Measurements from ENCODE around the gene SLC23A3.

Gene SLC23A3

DNA sequence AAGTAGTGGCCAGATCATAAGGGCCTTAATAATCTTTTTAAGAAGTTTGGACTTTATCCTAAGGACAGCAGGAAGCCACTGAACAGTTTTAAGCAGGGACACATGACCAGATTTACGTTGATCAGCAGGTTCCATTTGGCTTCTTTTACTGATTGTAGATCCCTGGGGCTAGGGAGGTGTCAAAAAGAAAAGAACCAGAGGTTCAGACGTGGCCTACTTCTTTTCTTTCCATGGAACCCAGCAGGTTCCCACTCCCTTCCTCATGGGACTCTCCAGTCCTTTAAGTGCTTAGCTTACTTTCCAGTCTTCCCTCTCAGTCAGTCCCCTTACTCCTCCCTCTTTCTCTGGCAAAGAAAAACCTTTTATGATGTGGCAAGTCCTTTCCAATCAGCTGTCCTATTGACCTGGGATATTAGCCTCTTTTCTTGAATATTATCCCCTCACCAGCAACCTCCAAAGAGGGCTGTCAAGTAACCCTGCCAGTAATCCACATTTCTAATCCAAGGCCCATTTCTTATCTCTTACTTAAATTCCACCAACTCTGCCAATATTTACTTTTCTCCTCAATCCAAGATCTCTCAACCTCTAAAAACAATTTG, 42.7 kb downstream of the SLC23A3 start:
- no peak for TF ChIP-seq TCF12 (IDR thresholded peaks at IDR 0.05; ENCODE audit: low read depth)
- TF ChIP-seq EGR1 (IDR thresholded peaks at IDR 0.05): no peak
- TF ChIP-seq RAD21 (IDR thresholded peaks at IDR 0.05; ENCODE audit: low read depth): no peak
- TF ChIP-seq, protein P1, sequence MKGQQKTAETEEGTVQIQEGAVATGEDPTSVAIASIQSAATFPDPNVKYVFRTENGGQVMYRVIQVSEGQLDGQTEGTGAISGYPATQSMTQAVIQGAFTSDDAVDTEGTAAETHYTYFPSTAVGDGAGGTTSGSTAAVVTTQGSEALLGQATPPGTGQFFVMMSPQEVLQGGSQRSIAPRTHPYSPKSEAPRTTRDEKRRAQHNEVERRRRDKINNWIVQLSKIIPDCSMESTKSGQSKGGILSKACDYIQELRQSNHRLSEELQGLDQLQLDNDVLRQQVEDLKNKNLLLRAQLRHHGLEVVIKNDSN (IDR thresholded peaks at IDR 0.05): no peak
- TF ChIP-seq, protein P2, sequence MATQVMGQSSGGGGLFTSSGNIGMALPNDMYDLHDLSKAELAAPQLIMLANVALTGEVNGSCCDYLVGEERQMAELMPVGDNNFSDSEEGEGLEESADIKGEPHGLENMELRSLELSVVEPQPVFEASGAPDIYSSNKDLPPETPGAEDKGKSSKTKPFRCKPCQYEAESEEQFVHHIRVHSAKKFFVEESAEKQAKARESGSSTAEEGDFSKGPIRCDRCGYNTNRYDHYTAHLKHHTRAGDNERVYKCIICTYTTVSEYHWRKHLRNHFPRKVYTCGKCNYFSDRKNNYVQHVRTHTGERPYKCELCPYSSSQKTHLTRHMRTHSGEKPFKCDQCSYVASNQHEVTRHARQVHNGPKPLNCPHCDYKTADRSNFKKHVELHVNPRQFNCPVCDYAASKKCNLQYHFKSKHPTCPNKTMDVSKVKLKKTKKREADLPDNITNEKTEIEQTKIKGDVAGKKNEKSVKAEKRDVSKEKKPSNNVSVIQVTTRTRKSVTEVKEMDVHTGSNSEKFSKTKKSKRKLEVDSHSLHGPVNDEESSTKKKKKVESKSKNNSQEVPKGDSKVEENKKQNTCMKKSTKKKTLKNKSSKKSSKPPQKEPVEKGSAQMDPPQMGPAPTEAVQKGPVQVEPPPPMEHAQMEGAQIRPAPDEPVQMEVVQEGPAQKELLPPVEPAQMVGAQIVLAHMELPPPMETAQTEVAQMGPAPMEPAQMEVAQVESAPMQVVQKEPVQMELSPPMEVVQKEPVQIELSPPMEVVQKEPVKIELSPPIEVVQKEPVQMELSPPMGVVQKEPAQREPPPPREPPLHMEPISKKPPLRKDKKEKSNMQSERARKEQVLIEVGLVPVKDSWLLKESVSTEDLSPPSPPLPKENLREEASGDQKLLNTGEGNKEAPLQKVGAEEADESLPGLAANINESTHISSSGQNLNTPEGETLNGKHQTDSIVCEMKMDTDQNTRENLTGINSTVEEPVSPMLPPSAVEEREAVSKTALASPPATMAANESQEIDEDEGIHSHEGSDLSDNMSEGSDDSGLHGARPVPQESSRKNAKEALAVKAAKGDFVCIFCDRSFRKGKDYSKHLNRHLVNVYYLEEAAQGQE (IDR thresholded peaks at IDR 0.05; ENCODE audit: low read depth): no peak
- TF ChIP-seq YY1 (IDR thresholded peaks at IDR 0.05; ENCODE audit: low read depth): no peak
- no peak for TF ChIP-seq ZBTB7A (IDR thresholded peaks at IDR 0.05; ENCODE audit: low read depth)
- no peak for TF ChIP-seq CREB1 (IDR thresholded peaks at IDR 0.05; ENCODE audit: low read depth)
- TF ChIP-seq TAF1 (IDR thresholded peaks at IDR 0.05; ENCODE audit: low read depth): no peak
- no peak for TF ChIP-seq EP300 (IDR thresholded peaks at IDR 0.05; ENCODE audit: borderline replicate concordance)
- TF ChIP-seq, protein P3, sequence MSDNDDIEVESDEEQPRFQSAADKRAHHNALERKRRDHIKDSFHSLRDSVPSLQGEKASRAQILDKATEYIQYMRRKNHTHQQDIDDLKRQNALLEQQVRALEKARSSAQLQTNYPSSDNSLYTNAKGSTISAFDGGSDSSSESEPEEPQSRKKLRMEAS (IDR thresholded peaks at IDR 0.05): no peak
- TF ChIP-seq FOXM1 (IDR thresholded peaks at IDR 0.05; ENCODE audit: borderline replicate concordance, low read depth): no peak
- TF ChIP-seq TEAD4 (IDR thresholded peaks at IDR 0.05): no peak

DNA sequence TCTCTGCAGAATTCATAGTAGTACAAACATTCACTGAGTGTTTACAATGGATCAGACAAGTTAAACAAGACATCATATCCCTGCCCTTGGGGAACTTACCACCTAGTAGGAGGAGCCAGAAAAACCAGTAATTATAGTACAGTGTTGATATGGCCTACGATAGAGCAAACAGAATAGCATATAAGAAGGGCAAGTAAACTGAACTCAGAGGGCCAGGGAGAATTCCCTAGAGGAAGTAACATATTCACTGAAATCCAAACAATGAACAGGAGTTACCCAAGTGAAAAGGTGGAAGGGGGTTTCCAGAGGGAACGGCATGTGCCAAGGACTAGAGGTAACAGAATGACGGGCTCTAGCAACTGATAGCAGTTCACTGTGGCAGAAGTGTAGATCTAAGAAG, 43.3 kb downstream of the SLC23A3 start:
- TF ChIP-seq NFIC (IDR thresholded peaks at IDR 0.05) (no peak), CEBPB (IDR thresholded peaks at IDR 0.05) (no peak), FOXM1 (IDR thresholded peaks at IDR 0.05; ENCODE audit: borderline replicate concordance, low read depth) (no peak), ZBTB7A (IDR thresholded peaks at IDR 0.05; ENCODE audit: low read depth) (no peak), TAF1 (IDR thresholded peaks at IDR 0.05; ENCODE audit: low read depth) (no peak), EP300 (IDR thresholded peaks at IDR 0.05; ENCODE audit: borderline replicate concordance) (no peak), TEAD4 (IDR thresholded peaks at IDR 0.05) (no peak), TCF12 (IDR thresholded peaks at IDR 0.05; ENCODE audit: low read depth) (no peak)
- TF ChIP-seq, protein P2 (IDR thresholded peaks at IDR 0.05; ENCODE audit: low read depth): no peak
- TF ChIP-seq, protein P3 (IDR thresholded peaks at IDR 0.05): no peak
- TF ChIP-seq, protein P1 (IDR thresholded peaks at IDR 0.05): no peak

DNA sequence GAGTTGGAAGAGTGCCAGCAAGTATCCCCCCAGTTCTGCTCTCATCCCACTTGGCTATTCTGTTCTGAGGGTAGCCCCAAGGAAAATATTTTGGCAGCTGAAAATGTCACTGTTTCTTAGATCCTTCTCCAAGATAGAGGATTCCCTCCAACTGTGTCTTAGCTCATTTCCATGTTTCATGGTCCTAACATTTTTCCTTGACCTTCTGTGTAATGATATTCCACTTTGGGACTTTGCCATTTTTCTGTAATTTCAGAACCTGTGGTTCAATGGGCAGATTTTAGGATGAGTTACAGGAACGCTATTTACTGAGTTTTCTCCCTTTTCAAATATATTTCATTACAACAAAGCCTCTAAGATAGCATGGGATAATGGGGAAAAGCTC, 44.0 kb downstream of the SLC23A3 start:
- no peak for TF ChIP-seq RAD21 (IDR thresholded peaks at IDR 0.05; ENCODE audit: low read depth)

DNA sequence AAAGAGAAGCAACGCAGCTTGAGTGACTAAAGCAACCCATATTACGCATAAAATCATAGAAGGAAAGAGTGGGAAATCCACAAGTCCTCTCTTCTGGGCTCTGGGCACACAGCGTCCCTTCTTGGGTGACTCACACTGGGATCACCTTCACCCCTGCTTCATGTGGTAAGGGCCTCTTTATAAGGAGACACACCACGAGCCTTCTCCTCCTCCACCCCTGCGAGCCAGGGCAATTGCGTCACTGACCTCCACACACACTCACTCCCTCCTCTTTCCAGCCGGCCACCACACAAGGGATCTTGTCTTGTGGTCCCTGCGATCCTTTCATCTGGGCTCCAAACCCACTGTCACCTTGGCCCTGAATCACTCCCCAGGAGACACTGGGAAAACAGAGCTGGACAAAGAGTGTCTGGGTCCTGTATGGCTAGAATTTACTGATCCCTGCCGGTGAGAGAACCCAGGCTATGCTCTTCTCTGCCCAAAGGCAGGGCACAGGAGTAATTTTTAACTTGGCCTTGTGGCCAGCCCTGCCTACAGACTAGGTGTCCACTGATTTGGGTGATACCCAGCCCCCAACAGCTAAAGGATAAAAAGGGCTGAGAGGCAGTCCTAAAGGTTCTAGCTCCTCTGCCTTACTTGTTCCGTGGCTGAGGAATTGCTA, 44.5 kb downstream of the SLC23A3 start:
- TF ChIP-seq TAF1 (IDR thresholded peaks at IDR 0.05; ENCODE audit: low read depth) (no peak), EP300 (IDR thresholded peaks at IDR 0.05; ENCODE audit: borderline replicate concordance) (no peak), EGR1 (IDR thresholded peaks at IDR 0.05) (no peak), CEBPB (IDR thresholded peaks at IDR 0.05) (no peak), RAD21 (IDR thresholded peaks at IDR 0.05; ENCODE audit: low read depth) (no peak), ZBTB7A (IDR thresholded peaks at IDR 0.05; ENCODE audit: low read depth) (no peak), CREB1 (IDR thresholded peaks at IDR 0.05; ENCODE audit: low read depth) (no peak), TEAD4 (IDR thresholded peaks at IDR 0.05) (no peak), TCF12 (IDR thresholded peaks at IDR 0.05; ENCODE audit: low read depth) (no peak), NFIC (IDR thresholded peaks at IDR 0.05) (no peak), YY1 (IDR thresholded peaks at IDR 0.05; ENCODE audit: low read depth) (no peak)
- TF ChIP-seq, protein P1 (IDR thresholded peaks at IDR 0.05): no peak
- TF ChIP-seq, protein P2 (IDR thresholded peaks at IDR 0.05; ENCODE audit: low read depth): no peak
- TF ChIP-seq, protein P3 (IDR thresholded peaks at IDR 0.05): no peak

Data from Ishikawa (cell line).